GM12872 (cell line): ENCODE data around the gene AHNAK2.

Experiments
- TF ChIP-seq, protein P1 (sequence below): IDR thresholded peaks from 3 replicates; pipeline ENCODE4 v1.5.1; 2011; ENCODE audit warnings: low read depth, mild to moderate bottlenecking, low read length, moderate library complexity; ENCODE audit not compliant: insufficient read depth

The AHNAK2 gene

GRCh38 chr14:104954746-104955395 is 23.3 kb downstream of the AHNAK2 start:
- TF ChIP-seq, protein P1, sequence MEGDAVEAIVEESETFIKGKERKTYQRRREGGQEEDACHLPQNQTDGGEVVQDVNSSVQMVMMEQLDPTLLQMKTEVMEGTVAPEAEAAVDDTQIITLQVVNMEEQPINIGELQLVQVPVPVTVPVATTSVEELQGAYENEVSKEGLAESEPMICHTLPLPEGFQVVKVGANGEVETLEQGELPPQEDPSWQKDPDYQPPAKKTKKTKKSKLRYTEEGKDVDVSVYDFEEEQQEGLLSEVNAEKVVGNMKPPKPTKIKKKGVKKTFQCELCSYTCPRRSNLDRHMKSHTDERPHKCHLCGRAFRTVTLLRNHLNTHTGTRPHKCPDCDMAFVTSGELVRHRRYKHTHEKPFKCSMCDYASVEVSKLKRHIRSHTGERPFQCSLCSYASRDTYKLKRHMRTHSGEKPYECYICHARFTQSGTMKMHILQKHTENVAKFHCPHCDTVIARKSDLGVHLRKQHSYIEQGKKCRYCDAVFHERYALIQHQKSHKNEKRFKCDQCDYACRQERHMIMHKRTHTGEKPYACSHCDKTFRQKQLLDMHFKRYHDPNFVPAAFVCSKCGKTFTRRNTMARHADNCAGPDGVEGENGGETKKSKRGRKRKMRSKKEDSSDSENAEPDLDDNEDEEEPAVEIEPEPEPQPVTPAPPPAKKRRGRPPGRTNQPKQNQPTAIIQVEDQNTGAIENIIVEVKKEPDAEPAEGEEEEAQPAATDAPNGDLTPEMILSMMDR: no peak

DNA sequence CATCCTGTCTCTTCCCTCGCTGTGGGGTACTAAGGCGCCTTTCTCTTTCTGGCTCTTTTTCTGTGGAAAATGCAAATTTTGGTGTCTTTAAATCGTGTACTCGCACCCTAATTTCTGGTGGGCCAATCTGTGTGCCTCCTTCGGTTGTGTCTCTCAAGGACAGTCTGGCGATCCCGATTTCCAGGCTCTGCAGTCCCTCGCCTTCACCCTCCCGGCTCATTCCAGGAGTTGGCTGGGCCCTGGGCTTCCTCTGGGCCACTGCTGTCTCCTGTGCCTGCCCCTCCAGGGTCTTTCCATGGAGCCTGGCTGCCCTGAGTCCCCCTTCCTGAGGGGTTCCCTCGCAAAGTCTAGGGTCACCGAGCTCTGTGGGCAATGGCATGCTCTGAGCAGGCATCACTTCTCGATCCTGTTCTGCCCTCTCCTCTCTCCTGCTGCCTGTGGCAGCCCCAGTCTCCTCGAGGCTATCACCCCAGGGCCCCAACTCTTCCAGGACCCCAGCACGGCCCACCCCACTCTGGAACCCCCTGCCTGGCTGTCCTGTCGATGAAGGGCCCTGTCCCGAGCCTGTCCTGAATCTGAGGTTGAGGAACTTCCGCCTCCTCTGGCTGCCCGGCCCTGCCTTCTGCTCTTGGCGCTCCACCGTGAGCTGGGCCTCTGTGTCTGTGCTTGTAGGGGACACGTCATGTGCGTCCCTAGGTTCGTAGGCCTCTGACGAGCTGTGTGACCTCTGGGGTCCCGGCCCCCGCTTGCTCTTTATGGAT is 24.1 kb downstream of the AHNAK2 start:
- TF ChIP-seq, protein P1: no peak

DNA sequence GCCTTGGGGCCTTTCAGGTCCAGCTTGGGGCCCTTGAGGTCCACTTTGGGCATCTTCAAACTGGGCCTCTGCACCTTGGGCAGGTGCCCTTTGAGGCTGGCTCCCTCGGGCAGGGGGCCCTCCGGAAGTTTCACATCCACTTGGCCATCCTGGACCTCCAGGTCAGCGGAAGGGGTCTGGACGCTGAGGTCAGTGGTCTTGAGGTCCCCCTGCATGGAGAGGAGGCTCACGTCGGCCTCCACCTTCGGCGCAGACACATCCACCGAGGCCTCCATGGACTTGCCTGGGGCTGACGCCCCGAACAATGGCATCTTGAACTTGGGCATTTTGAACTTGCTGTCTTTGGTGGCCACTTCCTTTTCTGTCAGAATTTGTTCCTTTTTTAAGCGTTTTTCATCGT is 25.1 kb downstream of the AHNAK2 start:
- TF ChIP-seq, protein P1: no peak

- TF ChIP-seq, protein P1: no peak
Observed at GRCh38 chr14:104950021-104950420, 28.2 kb downstream of the AHNAK2 start.

DNA sequence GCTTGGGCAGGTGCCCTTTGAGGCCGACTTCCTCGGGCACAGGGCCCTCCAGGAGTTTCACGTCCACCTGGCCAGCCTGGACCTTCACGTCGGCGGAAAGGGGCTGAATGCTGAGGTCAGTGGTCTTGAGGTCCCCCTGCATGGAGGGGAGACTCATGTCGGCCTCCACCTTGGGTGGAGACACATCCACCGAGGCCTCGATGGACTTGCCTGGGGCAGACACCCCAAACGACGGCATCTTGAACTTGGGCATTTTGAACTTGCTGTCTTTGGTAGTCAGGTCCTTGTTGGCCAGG is 29.5 kb downstream of the AHNAK2 start:
- TF ChIP-seq, protein P1: no peak

GRCh38 chr14:104942586-104942985 is 35.6 kb downstream of the AHNAK2 start:
- TF ChIP-seq, protein P1: no peak

DNA sequence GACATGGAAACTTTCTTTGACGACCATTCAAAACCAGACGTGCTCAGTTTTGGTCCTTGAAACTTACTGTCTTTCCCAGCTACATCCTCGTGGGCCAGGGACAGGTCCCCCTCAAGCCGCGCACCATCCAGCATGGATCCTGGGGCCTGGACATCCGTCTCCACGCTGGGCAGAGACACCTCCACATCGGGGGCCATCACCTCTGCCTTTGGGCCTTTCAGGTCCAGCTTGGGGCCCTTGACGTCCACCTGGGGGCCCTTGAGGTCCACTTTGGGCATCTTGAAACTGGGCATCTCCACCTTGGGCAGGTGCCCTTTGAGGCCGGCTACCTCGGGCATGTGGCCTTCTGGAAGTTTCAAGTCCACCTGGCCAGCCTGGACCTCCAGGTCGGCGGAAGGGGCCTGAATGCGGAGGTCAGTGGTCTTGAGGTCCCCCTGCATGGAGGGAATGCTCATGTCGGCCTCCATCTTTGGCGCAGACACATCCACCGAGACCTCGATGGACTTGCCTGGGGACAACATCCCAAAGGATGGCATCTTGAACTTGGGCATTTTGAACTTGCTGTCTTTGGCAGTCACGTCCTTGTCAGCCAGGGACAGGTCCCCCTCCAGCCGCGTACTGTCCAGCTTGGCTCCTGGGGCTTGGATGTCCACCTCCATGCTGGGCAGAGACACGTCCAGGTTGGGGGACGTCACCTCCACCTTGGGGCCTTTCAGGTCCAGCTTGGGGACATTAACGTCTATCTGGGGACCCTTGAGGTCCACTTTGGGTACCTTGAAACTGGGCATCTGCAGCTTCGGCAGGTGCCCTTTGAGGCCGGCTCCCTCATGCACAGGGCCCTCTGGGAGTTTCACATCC is 36.4 kb downstream of the AHNAK2 start:
- TF ChIP-seq, protein P1: no peak
